ENCODE measurements around the gene RBM7.

Gene RBM7, protein sequence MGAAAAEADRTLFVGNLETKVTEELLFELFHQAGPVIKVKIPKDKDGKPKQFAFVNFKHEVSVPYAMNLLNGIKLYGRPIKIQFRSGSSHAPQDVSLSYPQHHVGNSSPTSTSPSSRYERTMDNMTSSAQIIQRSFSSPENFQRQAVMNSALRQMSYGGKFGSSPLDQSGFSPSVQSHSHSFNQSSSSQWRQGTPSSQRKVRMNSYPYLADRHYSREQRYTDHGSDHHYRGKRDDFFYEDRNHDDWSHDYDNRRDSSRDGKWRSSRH

DNA sequence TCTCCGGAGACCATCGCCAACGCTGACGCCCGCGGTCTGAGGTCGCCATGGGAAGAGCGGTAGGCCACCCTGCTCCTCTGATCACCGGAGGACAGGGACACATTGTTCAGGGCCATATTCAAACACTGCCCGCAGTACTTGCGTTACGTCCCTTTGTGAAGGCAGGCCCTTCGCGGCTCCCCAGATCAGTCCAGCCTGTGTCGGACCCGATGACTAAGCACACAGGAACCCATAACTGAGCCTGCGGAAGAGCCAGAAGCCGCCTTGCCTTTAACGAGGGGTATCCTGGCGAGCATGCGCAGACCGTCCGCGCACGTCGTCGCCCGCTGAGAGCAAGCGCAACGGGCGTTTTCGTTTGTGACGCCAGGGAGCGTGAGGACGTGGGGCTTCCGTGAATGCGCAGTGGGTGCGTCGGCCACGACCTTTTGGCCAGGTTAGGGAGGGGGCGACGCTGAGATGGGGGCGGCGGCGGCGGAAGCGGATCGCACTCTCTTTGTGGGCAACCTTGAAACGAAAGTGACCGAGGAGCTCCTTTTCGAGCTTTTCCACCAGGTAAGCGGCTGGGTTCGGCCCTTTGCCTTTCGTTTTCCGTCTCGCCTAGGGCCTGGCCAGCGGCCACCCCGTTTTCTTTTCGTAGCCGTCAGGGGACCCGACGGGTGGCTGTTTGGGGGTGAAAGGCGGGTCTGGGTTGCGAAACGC, at the start of gene RBM7, which contains the start of gene C11orf71:
Gene RBM7 (plus strand): TSS at position 451 of the 699 bp plus-strand sequence. CDS start 6 bp downstream, at position 457.
Gene C11orf71 (minus strand): TSS at position 296 of the 699 bp plus-strand sequence. CDS start 180 bp downstream, at position 116.
- peak; percentile 97 for DNase-seq

DNA sequence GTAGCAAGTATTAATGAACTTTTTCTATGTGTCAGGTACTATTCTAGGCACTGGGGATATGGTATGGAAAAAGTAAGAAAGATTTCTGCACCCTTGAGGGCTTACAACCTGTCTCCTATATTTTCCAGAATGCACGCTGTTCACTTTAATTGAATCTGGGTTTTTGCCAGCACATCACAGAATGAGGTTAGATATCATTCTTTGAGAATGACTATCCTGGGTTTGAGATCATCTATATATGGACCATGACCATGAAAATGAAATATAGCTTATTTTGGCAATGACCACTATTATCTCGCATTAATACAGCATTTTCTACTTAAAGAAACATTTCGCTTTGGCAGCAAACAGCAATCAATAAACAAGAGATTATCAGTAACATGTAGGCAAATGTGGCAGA, 47.0 kb upstream of the RBM7 start:
- DNase-seq: no peak

DNA sequence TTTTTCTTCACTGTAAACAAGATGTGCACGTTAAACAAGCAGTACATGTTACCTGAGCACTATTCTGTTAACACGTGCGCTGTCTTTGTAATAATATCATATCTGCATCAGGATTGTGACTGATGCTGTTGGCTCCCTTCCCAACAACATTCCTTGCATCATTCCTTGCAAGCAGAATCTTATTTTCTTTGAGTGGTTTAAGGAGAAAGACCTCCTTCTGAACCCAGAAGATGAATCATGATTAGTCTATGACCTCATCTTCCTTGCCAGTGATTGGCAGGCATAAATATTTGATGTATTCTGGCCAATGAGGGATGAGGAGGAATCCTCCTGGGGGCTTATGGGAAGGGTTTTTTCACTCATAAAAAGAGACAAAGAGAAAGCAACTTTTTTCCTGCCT, 46.4 kb upstream of the RBM7 start:
- no peak for DNase-seq

DNA sequence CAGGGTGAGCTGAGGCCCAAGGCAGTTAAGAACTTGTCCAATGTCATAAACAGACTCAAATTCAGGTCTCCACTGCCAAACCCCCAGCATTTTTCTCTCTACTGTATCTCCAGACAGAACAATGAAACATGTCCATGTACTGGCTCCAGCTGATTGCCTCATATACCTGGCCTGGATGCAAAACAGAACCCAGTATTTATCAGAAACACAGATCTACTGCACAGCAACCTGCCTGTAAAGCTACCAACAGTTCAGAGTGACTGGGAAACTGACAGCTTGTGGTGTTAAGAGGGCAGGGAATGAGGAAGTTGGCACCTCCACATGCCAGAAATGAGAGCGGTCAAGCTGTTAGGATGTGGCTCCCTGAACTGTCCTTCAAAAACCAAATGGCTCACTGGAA, 41.8 kb upstream of the RBM7 start:
- no peak for DNase-seq

DNA sequence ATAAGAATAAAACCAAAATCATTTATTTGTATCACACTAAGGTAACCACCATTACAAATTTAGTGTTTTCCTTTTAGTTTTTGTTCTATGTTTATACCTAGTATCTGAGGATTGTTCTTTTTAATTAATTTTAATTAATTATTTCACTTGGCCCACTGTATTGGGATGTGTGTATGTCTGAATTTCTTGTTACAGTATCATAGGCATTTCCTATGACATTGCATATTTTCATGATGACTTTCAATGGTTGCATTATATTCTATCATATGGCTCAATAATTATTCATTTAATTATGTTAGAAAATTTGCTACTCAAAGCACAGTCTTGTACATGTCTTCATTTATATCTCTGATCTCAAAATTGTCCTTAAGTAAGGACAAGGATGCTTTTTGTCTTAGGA, 41.1 kb upstream of the RBM7 start:
- no peak for DNase-seq

DNA sequence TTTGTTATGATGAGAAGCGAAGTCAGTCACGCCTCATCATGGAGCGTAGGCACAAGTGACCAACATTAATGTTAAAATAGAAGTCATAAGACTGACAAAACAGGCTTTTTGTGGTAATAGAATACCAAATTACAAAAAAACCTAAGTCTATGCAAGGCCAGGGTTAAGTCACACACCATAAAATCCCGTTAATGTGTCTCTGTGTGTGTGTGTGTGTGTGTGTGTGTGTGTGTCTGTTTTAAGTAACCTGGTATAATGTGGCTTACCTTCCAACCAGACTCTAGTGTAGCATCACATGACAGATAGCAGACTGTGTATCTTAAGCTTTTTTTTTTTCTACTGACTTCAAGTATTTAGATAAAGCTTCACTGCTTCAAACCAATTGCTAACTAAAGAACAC, 38.1 kb upstream of the RBM7 start:
- DNase-seq: no peak

DNA sequence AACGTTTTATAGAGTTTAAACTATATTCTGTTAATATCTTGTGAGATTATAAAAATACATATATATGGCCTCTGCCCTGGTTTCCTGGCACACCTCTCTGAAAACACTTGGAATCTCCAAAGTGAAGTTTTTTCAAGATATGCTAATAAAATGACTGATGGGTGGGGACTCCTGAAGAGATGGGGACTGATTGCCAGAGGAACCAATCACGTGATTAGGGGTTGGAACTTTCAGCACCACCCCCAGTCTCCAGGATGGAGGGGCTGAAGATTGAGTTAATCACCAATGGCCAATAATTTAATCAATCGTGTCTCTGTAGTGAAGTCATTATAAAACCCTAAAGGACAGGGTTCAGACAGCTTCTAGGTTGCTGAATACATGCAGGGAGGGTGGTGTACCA, 37.5 kb upstream of the RBM7 start:
- DNase-seq: no peak

DNA sequence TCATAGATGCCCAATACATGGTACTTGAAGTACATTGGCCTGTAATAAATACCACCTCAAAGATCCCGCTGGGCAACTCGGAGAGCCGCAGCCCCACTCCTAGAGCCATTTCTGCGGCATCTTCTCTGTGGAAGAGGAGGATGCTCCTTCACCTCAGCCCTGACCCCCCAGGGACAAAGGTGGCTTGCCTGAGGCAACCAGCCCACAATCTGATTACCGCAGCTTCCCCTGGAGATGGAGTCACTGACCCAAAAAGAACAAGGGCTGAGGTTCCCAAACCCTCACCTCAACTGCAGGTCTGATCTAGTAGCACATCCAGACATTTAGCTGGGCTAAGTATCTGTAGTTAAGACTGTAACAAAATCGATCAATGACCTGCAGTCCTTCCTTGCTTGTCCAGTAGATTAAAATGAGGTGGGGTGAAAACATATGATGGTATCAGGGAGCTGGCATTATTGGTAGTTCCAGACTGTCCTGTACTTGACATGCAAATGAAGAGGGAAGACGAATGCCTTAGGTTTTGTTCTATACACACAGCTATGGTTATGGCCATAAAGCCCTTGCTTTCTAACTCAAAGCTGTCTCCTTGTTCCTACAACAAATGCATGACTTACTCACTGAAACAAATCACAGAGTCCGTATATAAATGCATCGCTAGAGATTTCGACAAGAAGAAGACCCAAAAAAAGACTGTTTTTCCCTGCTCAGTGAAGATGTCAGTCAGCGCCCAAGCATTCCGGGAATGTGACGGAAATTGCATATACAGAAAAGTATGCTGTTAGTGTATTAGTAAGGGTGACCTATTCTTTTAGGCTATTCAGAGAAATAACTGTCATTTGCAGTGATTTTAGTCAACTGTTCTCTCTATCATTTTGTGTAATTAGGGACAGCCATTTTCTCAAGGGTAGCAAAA, 33.9 kb upstream of the RBM7 start:
- DNase-seq: no peak

DNA sequence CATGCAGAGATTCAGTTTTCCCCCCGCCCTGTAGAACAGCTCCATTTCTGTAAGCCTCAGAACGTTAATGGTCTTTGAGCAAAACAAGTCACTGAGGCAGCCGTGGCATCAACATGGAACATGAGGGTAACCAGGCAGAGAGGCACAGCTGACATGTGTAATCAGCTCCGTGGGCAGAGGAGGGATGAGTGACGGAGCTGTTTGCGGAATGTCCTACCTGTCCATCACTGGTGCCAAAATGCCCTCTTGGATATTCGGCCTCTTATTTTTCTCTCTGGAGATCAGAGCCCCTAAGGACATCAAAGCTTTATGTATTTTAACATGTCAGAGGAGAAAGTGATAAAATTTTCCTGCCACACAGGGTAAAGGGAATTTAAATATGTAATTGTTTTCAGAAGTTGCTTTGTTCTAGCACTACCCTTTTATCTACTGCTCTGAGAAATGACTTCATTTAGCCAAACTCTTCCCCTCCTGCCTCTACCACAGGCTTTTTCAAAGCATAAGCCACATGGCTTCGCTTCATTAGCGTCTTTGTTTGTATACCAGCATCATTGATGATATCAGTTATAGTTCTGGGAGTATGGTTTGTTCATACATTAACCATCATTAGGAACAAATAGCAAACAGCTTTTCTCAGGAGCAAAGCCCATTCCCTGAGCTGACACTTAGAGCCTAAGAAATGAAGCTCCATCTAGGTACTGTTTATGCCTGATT, 33.1 kb upstream of the RBM7 start:
- no peak for DNase-seq

DNA sequence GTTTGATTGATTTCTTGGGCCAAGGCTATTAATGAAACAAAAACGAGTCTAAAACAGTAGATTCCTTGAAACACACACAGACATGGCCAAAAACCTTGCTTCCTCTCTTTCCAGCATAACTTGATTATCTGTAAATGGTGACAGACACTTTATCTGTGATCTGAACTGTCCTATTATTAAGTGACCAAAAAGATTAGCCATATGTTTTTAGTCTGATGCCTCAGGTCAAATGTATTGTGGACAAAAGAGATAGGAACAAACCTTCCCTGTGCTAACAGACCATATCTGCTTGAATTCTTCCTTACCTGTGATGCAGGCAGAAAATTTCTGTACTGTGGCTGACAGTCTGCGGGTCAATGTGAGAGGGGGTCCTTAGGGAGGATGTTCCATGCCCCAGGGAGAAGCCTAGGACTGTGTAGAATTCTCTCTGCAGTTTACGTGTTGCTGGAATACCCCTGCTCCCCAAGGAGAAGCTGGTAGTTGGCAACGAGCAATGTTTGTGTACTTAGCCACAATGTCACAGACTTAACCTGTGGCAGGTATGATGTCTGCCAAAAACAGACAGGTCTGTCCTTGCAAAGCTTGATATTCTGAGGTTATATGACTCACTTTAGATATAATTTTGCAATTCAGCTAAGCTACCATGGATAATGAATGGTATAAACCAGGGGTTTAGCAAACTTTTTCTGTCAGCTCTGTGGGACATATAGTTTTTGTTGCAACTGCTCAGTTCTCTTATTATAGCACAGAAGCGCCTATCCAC, 31.4 kb upstream of the RBM7 start:
- no peak for DNase-seq

DNA sequence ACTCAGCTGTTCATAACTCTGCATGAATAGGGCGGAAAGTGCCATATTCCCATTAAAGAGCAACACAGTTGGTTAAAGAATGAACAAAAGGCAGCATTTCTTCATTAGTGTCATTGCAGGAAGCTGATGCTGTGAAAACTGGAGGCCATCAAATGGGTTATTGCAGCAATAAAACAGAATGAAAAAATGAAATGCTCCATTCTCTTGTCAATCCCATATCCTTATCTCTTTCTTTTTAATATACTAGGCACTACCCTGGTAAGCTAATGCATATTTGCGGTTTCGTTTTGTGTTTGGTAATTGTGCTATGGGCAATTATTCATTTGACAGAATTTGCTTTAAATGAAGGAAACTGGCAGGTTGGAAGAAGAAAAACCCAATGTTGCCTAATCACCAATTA, 25.4 kb upstream of the RBM7 start:
- no peak for DNase-seq

DNA sequence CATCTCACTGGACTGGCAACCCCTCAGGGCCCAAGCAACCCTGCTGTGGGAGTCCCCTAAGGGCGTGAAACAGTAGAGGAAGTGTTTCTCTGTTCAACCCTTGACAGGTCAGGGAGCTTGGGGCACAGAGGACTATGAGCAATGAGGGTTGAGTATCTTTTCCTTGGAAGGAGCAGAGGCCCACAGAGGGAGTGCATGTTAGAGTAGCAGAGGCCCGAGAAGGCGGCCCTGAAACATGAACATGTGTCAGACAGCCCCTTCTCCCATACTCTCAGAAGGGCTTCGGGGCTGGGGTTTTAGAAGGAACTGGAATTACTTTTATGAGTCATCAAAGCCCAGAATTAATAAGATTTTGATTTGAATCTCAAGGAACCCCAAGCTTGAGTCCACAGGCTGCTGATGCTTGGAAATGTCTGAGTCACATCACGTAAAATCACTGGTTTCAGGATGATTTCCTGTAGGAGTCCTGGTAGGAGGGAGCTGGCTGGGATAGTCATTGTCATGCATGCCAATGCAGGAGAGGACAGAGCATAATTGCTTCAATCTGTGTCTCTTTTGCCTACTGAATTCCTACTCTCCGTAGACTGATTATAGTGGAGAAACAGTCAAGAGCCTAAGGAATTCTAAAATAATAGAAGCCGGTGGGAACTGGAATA, 22.7 kb upstream of the RBM7 start:
- no peak for DNase-seq

DNA sequence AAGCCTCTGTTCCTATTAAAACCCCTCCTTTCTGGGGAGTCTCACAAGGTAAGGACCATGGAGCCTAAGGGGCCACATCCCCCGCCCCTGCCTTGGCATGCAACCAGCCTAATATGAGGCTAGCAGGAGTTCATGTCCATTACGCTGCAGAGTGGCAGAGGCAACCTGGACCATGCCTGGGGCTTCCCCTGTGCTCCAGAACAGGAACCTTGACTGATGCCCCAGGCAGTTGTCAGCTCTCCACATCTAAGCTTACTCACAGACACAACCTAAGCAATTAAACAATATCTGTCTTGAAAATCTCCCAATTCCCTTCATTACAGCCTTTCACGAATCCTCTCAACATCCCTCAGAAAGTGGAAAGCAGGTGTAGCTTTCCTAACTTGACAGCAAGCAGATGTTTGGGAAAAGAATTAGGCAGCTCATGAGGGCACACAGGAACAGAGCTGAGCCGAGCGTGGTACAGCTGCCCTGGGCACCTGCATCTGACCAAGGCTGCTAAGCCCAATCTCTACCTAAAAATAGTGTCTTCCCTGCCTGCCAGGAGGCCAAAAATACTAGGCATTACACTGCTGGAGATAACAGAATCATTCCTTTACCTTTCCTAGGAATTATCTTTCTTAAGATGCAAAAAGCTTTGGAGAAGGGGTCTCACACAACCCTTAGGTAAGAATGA, 20.9 kb upstream of the RBM7 start:
- DNase-seq: no peak

DNA sequence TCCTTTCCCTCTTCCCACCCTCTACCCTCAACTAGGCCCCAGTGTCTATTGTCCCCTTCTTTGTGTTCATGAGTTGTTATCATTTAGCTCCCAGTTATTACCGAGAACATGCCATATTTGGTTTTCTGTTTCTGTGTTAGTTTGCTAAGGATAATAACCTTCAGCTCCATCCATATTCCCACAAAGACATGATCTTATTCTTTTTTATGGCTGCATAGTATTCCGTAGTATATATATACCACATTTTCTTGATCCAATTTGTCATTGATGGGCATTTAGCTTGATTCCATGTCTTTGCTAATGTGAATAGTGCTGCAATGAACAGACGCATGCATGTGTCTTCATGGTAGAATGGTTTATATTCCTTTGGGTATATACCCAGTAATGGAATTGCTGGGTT, 18.0 kb upstream of the RBM7 start:
- DNase-seq: no peak

DNA sequence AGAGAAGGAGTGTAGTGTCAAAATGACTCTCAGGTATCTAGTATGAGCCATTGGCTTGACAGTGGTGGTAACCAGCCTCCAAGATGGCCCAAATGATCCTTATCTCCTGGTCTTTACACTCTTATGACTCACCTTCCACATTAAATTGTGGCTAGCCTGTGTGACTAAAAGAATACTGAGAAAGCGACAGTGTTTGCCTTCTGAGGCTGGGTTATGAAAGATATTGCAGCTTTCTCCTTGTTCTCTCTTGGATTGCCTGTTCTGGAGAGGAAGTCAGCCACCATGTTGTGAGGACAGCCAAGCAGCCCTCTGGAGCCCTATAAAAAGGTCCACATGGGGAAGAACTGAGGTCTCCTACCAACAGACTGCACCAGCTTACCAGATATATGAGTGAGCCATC, 16.0 kb upstream of the RBM7 start:
- DNase-seq: no peak

DNA sequence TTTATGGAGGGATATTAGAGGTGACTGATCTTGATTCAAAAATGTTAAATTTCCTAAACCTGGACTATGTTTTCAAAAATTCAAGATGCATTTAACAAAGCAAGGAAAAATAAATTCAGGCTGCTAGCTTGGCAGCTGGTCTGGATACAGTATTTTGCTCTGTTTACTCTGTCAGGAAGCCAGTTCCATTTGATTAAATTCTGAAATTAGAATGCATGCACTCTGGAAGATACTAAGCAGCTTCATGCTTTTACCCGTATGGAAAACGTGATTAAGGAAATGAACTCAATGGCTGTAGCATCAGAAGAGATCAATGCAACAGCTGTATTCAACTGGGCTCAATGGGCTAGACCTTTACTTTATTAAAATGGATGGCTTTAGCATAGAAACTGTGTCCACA, 14.3 kb upstream of the RBM7 start:
- DNase-seq: no peak

DNA sequence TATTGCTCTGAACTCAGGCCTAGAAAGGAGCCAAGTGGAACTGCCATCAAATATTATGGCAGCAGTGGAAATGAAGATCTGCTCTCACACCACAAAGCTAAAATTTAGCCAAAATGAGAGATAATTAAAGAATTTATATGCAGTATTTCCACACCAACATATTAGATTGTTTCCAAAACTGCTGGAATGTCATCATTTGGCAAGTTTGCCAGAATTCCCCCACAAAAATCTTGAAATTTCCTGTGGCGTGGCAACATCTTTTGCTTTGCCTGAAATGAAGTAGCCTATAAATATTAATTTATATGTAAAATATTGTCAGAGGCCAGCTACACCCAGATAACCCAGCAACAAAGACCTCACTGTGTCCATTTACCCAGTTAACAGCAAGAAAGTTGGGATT, 13.9 kb upstream of the RBM7 start:
- DNase-seq: no peak

DNA sequence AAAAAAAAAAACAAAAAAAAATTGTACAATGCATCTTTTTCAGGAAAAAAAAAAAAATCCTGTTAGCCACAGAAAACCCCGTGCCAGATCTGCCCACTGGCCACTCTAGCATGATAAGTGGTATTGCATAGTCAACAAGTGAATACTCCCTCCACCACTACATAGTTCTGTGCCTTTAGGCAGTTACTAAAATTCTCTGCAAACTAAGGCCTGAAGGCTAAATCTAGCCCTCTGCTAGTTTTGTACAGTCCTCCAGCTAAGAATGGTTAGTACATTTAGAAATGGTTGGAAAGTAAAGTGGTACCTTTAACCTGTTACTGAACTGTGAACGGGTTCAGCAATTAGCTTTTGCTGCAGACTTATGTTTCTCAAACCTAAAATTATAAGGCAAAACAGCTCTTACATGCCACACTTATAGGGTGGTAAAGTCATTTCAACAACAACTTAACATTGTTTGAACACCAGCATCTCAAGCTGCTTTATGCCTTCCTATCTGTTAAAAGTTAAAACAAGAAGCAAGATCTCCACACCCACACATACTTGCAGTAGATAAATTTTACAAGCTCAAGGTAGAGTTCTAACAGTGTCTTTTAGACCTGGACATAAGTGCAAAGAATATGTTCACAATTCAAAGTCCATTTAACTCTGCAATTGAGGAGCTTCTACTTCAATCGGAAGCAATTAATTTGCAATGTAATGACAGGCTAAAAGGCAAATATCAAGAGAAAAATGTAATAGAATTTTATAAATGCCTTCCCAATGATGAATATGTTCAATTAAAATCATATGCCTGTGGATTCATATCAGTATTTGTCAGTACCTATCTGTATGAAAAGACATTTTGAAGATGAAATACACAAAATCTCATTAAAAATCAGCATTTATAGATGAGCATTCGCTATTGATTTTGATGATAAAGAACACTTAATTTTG, 7.5 kb upstream of the RBM7 start:
- DNase-seq: no peak

DNA sequence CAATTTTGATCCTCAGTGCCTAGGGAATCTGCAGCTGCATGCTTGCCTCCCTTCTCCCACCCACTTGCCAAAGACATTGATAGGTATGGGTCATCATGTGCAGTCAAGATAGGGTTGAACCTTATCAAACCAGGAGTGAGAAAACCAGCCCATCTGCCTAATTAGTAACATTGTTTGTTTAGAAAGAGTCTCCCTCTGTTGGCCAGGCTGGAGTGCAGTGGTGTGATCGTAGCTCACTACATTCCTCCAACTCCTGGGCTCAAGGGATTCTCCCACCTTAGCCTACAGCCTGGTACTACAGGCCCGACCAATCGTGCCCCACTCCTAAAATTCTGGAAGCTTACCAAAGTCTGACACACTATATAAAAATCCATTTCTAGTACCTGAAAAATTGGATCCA, 4.7 kb upstream of the RBM7 start:
- no peak for DNase-seq

DNA sequence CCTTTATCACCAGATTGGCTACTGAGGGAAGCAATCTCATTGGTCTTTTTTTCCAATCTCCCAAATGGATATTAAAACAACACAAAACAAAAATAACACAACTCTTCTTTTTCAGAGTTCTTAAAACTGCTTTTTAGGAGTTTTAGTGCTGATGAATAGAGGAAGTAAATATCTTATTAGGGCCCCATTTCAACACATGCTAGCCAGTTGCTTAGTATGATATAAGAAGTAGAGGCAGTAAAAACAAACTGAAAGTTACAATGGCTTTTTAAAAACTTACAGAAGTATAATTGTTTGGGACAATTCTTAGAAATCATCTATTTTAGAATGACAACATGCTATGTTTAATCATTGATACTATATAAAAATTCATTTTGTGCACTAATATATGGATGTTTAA, 3.5 kb upstream of the RBM7 start:
- no peak for DNase-seq

Measured in GDM1 (cell line).